SH-SY5Y (cell line): ENCODE measurements around the gene OCA2.

Experiments
- GATA2 ChIP-seq: IDR thresholded peaks from 2 replicates; pipeline ENCODE4 v1.6.1; 2011; ENCODE audit warnings: mild to moderate bottlenecking, low read depth, low read length
- GATA3 ChIP-seq: IDR thresholded peaks from 2 replicates; pipeline ENCODE4 v1.6.1; 2011; ENCODE audit warnings: low read depth, mild to moderate bottlenecking, low read length, moderate library complexity

OCA2 gene

DNA sequence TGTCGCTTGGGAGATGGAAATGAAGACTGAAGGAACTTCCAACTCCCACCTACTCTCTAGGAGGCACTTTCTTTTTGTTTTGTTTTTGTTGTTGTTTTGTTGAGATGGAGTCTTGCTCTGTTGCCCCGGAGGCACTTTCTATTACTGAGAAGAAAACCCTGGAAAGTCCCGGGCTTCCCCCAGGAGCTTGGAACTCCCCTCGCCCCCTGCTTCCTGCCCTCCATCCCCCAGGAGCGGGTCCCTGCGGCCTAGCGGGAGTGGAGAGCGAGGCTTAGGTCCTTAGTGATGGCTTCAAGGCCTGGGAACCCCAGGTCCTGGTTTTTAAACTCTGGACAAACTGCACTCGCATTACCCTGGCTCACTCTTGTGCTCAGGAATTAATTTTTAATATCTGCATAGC is 195.7 kb downstream of the OCA2 start:
- no peak for TF ChIP-seq GATA3
- TF ChIP-seq GATA2, result no peak

DNA sequence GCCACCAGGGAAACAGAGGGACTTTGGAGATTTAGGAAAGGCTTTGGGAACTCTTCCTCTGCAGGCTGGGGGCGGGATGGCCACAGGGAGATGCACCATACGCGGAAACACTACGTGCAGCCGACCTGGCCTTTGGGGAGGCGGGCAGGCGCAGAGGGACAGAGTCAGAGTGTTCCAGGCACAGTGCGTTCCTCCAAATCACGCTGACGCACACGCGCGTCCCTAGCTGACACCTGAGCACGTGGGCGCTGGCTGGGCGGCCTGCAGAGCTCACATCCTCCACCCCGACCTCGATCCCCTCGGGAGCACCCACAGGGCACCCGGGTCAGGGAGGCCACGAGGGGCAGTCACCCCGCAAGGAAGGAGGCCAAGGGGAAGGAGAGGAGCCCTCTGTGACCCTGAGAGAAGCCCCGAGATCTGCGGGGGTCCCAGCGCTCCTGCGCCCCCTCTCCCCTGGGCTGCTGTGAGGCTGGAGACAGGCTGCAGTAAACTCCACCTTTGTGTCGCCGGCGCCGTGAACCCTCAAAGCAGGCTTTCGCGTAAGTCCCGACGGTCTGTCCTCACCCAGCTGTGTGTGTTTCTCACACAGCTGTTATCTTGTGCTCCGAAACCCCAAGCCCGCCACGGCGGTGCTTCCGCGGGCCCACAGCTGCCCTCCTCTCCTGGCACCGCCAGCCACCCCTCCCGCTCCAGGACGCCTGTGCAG is 196.3 kb downstream of the OCA2 start:
- no peak for TF ChIP-seq GATA3
- no peak for TF ChIP-seq GATA2

DNA sequence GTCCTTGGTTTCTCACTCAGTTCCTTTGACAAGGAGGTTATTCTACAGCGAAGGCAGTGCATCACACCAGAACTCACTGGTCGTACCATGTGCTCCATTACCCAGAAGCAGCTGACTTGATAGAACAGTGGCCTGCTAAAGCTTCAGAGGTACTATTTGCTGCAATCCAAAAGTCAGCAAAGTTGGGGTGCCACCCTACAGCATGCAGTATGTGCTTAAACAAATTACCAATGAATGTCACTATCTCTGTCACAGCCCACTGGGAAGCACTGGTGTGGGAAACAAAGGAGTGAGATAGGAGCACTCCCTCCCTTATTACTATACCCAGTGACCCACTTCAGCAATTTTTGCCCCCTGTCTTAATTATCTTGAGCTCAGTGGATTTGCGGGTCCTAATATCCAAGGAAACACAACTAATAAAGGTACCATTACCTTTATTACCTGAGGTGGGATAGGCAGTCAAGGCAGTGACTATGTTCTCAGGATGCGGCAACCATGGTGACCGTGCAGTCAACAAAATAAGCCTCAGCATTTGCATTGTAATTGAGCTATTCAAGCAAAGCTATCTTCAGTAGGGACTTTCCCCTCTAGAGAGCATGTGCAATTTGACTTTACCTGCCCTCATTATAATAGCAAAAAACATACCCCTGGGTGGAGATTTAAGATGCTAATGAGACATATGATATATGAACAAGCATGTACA is 199.4 kb downstream of the OCA2 start:
- no peak for TF ChIP-seq GATA3
- TF ChIP-seq GATA2, result no peak

DNA sequence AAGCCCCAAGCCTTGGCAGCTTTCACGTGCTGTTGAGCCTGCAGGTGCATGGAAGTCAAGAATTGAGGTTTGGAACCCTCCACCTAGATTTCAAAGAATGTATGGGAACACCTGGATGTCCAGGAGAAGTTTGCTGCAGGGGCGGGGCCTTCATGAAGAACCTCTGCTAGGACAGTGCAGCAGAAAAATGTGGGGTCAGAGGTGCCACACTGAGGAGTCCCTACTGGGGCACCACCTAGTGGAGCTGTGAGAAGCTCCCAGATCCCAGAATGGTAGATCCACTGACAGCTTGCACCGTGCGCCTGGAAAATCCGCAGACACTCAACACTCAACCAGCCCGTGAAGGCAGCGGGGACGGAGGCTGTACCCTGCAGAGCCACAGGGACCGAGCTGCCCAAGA is 201.6 kb downstream of the OCA2 start:
- TF ChIP-seq GATA3, result no peak
- TF ChIP-seq GATA2, result no peak

DNA sequence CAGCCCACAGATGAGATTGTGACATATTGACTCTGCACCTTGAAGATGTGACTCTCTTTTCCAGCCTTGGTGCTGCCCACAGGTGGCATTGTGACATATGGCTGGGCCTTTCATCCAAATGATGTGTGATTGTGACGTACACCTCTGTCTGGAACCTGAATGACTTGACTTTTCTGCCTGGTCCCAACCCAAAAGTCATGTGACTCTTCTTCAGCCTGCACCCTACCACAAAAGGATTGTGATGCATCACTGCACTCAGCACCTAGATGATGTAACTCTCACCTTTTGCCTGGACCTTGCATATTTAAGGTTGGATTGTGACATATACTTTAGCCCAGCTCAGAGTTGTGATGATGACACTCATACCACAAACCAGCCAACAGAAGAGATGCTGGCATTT is 204.5 kb downstream of the OCA2 start:
- no peak for TF ChIP-seq GATA2
- TF ChIP-seq GATA3, result no peak

DNA sequence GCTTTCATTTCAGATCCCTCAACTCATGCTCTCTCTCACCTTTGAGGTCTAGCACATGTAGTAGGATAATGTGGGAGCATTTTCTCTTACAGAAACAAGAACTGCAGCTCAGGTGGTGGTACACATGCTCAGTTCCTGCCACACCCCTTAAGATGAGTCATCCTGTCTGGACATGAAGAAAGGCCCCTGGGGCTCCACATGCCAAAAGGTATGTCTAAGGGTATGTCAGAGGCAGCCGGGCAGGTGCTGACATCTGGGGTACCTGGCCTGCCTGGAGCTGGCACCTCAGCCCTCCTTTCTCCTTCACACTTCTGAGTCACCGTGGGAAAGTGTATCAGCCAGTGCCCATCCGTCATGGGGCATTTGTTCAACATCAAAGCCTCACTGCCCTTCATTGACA is 209.9 kb downstream of the OCA2 start:
- TF ChIP-seq GATA3, result no peak
- no peak for TF ChIP-seq GATA2

DNA sequence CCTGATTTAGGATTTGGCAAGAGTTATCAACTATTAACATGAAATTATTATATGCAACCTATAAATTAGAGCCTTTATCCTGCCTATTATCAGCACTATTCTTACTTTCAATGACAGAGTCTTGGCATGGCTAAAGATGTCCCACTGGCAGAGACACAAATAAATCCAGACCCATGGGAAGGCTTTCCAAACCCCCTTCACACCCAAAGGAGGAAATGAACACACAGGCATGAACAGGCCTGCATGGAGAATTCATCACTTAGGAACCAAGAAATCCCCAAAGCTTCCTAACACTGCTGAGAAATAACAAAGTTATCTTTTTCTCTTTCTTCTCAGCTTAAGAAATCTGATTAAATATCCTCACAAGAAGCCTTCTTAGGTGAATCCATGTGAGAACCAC is 213.9 kb downstream of the OCA2 start:
- TF ChIP-seq GATA3 (no peak), GATA2 (no peak)

DNA sequence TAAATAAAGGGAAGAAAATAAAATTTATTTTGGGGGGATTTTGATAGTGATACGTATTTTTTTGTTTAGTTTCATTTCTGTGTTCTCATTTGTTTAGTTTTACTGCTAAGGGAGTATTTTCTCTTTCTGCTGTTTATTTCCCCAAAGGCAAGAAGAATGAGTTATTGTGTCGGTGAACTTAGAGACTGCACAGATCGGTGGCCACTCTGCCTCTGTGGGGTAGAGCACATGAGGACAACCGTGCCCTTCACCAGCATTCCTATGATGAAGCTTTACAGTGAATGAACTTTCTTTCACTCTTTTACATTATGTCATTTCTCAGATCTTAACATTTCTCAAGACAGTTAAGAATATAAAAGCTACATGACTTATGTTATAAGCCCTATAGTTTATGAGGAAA is 214.4 kb downstream of the OCA2 start:
- TF ChIP-seq GATA3 (no peak), GATA2 (no peak)

DNA sequence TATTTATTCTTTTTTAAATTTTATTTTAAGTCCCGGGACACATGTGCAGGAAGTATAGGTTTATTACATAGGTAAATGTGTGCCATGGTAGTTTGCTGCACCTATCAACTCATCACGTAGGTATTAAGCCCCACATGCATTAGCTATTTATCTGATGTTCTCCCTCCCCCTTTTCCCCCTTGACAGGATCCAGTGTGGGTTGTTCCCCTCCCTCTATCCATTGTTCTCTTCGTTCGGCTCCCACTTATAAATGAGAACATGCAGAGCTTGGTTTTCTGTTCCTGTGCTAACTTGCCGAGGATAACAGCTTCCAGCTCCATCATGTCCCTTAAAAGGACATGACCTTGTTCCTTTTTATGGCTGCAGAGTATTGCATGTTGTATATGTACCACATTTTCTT is 220.3 kb downstream of the OCA2 start:
- no peak for TF ChIP-seq GATA3
- TF ChIP-seq GATA2, result no peak

DNA sequence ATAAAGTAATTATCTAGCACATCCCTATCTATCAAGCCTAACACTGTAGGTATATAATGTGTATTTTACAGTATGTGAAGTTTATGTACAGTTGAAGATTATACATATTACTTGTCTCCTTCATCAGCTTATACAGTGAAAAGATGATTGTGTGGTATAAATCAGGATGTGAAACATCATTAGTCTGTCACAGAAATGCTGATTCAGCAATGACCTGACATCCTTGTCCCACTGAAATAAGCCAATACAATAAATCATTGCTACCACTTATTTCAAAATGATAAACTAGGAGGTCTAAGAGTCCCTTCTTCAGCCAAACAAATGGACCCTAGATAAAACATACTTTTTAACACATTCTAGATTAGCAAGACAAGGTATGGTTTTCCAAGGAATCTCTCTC is 225.3 kb downstream of the OCA2 start:
- TF ChIP-seq GATA3 (no peak), GATA2 (no peak)

DNA sequence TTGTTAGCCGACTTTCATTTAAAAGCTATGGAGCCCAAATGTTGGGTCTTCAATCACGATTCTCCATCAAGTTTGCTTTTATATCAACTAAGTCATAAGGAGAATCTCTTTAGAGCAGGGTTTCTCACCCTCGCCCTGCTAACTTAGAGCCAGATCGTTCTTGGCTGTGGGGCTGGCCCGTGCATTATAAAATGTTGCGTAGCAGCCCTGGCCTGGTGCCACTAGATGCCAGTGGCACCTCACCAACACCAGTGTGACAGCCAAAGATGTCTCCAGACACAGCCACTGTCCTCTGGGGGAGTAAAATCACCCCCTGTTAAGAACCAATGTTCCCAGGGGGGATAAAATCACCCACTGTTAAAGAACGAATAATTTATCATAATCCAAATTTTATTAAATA is 226.1 kb downstream of the OCA2 start:
- TF ChIP-seq GATA2 (no peak), GATA3 (no peak)

DNA sequence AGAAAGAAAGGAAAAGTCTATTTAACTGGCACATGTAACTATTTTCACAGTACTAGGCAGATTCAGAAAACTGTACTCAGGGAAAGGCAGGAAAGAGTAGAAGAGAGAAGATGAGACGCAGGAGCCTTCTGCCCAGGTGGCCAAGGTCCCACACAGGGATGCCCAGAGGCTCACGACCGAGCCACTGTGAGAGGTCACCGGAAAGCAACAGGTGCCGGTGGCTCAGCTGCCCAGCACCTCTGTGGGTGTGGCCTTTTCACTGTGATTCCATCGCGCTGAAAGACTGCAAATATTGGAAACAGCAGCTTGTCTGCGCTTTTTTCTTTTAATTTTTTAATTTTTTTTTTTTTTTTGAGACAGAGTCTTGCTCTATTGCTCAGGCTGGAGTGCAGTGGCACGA is 226.8 kb downstream of the OCA2 start:
- no peak for TF ChIP-seq GATA2
- TF ChIP-seq GATA3, result no peak

DNA sequence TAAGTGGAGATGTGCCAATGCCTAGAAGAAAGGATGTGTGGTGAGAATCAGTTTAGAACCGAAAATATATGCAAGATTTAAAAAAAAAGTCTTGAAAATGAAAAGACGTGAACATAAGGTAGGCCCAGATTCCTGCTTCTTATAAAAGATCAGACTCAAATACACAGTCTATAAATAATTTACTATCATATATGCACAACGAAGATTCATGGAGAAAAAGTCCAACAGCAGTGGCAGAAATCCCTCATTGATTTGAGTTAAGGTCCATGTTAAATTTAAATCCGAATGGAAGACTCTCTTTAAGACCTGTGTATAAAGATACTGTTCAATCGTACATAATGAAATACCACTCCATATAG is 227.2 kb downstream of the OCA2 start:
- TF ChIP-seq GATA2 (no peak), GATA3 (no peak)

DNA sequence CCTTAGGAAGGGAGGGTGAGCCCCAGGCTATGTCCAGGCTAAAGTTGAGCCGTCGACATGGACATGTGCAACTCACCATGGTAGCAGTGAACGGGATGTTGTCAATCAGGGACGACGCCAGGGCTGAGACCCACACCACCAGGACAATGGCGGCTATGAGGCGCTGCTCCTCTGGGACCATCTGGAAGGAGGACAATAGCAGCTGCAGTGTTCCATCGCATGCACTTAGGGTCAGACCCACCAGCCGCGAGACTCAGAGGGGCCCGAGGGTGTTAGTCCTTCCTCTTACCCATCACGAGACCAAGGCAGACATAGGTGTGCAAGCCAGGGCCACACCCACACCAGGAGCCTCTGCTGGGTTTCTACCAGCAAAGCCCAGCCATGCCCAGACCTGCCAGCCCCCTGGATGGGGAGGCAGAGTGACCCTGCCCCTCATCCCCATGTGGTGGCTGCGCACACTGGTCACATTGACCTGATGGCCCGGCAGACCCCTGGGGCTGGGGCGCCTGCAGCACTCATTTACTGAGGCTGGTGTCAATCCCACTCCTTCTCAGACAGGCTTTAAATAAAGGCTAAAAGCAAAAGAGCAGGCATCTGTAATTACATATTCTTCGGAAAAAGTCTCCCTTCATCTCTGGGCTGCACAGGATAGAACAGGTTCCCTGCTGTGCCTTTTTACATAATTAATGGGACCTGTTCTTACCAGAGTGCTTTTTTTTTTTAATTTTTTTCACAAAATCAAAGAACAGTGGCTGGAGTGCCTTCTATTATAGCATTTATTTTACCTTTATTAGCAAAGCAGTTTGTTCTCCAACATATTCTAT is 227.8 kb downstream of the OCA2 start:
- TF ChIP-seq GATA3 (no peak), GATA2 (no peak)

DNA sequence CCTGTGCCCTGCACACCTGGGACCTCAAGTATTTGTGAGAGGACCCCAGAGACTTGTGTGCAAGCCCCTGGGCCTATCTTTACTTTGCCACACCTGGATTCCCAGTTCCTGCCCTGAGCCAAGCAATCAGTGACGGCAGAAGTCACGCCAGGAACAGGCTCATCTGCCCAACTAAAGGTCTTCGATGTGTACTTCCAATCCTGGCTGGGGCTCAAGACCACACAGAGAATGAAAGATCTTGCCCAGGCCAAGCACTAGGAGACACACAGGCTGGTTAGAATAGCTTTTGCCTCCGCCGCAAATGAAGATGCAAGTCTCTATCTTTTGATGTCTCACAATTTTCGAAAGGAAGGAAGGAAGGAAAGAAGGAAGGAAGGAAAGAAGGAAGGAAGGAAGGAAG is 228.8 kb downstream of the OCA2 start:
- no peak for TF ChIP-seq GATA2
- no peak for TF ChIP-seq GATA3
